ENCODE measurements around the gene ASAP3.

DNA sequence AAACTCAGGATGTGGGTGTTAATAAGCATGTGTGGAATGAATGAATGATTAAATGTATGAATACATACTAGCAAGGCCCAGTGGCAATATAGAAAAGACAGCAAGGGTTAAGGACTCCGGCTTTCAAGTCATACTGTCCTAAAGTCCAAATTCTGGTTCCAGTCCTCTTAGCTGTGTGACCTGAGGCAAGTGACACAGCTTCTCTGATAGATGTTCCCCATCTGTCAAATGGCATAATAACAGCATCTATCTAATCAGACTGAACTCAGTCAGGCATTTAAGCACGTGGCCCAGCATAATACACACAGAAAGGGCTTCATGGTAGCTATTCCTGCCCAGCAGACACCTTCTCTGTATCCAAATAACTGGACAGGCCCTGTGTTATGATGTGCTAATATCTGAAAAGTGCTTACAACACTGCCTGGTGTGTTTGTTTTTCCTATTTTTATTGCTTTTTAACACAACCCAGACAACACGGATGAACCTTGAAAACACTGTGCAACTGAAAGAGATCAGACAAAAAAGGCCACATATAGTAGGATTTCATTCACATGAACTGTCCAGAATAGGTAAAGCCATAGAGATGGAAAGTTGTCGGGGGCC, 12.4 kb downstream of the ASAP3 start:
- TF ChIP-seq GATA3 (IDR thresholded peaks at IDR 0.05; ENCODE audit: low read depth, low read length): no peak
- TF ChIP-seq GATA2 (IDR thresholded peaks at IDR 0.05; ENCODE audit: low read depth, low read length): no peak

All from SH-SY5Y (cell line).